Neural cell (in vitro differentiated cells): ENCODE measurements around the gene TSPAN11.

ENCODE experiments used
- EP300 ChIP-seq: fragments of 450-650 bp; conservative IDR thresholded peaks from 2 replicates; pipeline ENCODE4 v1.6.1; 2014; ENCODE audit warnings: antibody characterized with exemption, mild to moderate bottlenecking, moderate library complexity; ENCODE audit not compliant: poor library complexity, severe bottlenecking
- EZH2 ChIP-seq: fragments of 200-600, 300-800 bp; shearing (Covaris generic), sonication (generic); IDR thresholded peaks from 2 replicates; pipeline ENCODE4 v1.6.1; 2014; ENCODE audit warnings: antibody characterized with exemption, low read length, borderline replicate concordance, mild to moderate bottlenecking; ENCODE audit not compliant: insufficient read depth, poor library complexity, severe bottlenecking
- MXI1 ChIP-seq: fragments of 450-650 bp; conservative IDR thresholded peaks from 2 replicates; pipeline ENCODE4 v1.6.1; 2014; ENCODE audit warnings: antibody characterized with exemption, mild to moderate bottlenecking; ENCODE audit not compliant: poor library complexity, severe bottlenecking
- POLR2AphosphoS5 ChIP-seq: IDR thresholded peaks from 2 replicates; pipeline ENCODE4 v1.6.1; 2012
- RAD21 ChIP-seq: fragments of 450-650 bp; conservative IDR thresholded peaks from 2 replicates; pipeline ENCODE4 v1.6.1; 2014; ENCODE audit warnings: antibody characterized with exemption, mild to moderate bottlenecking, moderate library complexity
- REST ChIP-seq: IDR thresholded peaks from 2 replicates; pipeline ENCODE4 v1.6.1; 2012; ENCODE audit warnings: borderline replicate concordance
- TAF1 ChIP-seq: IDR thresholded peaks from 2 replicates; pipeline ENCODE4 v1.6.1; 2012; ENCODE audit warnings: low read depth
- TF ChIP-seq, protein P1 (sequence below): fragments of 450-650 bp; IDR thresholded peaks from 2 replicates; pipeline ENCODE4 v1.5.1; 2014; ENCODE audit warnings: antibody characterized with exemption, mild to moderate bottlenecking, moderate library complexity; ENCODE audit not compliant: poor library complexity, severe bottlenecking

DNA sequence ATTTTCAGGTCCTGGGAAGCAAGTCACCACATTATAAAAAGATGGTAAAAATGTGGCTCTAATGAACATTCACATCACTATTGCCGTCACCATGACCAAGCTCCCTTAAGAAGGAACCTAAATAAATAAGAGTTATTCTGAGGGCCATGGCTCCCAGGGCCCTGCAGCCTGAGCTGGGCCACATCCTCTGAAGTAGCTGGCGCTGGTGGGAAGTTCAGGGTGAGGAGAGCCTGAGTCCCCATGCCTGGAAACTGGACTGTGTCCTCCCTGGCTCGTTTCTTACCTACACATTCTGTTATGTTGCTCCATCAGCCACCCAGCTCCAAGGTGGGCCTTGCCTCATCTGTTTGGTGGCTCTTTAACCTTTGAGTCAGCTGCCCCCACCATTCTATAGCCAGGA is 42.5 kb downstream of the TSPAN11 start:
- TF ChIP-seq, protein P1, sequence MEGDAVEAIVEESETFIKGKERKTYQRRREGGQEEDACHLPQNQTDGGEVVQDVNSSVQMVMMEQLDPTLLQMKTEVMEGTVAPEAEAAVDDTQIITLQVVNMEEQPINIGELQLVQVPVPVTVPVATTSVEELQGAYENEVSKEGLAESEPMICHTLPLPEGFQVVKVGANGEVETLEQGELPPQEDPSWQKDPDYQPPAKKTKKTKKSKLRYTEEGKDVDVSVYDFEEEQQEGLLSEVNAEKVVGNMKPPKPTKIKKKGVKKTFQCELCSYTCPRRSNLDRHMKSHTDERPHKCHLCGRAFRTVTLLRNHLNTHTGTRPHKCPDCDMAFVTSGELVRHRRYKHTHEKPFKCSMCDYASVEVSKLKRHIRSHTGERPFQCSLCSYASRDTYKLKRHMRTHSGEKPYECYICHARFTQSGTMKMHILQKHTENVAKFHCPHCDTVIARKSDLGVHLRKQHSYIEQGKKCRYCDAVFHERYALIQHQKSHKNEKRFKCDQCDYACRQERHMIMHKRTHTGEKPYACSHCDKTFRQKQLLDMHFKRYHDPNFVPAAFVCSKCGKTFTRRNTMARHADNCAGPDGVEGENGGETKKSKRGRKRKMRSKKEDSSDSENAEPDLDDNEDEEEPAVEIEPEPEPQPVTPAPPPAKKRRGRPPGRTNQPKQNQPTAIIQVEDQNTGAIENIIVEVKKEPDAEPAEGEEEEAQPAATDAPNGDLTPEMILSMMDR, result no peak
- TF ChIP-seq EZH2 (no peak), REST (no peak), POLR2AphosphoS5 (no peak), EP300 (no peak), MXI1 (no peak), TAF1 (no peak), RAD21 (no peak)
